IMR-90 (cell line): Measurements from ENCODE around the gene INO80E. TPM values are rescaled to one million over a fixed set of nuclear protein-coding genes. Genes with fewer than 3 reads are reported as not detected.

ENCODE experiments used
- ATAC-seq: fragments of 200-7000 bp; cut with Tn5 transposase; 2 replicates; pipeline ENCODE4 v1.9.1; 2020; ENCODE audit warnings: low read depth, mild to moderate bottlenecking, moderate library complexity
- BruUV-seq: library from RNA; stranded (reverse); fragments of 400-500 nt; replicated peaks from 2 replicates; lab custom pipeline; 2021; lab: Mats Ljungman, UMichigan
- CTCF ChIA-PET: fragments of 300-600 bp; formaldehyde crosslinking; extraction: SDS; loops from one replicate; lab custom pipeline; 2021; ENCODE audit warnings: antibody characterized with exemption; lab: Yijun Ruan, JAX
- POLR2A ChIA-PET: fragments of 300-600 bp; sonication (Branson Sonifier 250); formaldehyde crosslinking; loops from one replicate; lab custom pipeline; 2022; ENCODE audit warnings: antibody characterized with exemption; ENCODE audit not compliant: unreplicated experiment; lab: Charles Lee
- DNase-seq: peaks from one replicate; pipeline ENCODE4 v3.0.0; 2013
- H2AFZ ChIP-seq: replicated peaks from 2 replicates; pipeline ENCODE3; 2013; ENCODE audit warnings: low read length, mild to moderate bottlenecking; ENCODE audit not compliant: poor library complexity
- H2AK5ac ChIP-seq: 2 replicates; pipeline ENCODE4 v1.6.1; 2013; ENCODE audit warnings: low read depth, low read length, inconsistent platforms
- H2AK9ac ChIP-seq: replicated peaks from 2 replicates; pipeline ENCODE3; 2013; ENCODE audit warnings: mild to moderate bottlenecking, low read depth, low read length, moderate library complexity; ENCODE audit not compliant: poor library complexity
- H2BK120ac ChIP-seq: 2 replicates; pipeline ENCODE4 v1.6.1; 2013; ENCODE audit warnings: low read depth, low read length, inconsistent platforms
- H2BK15ac ChIP-seq: 3 replicates; pipeline ENCODE4 v1.6.1; 2013; ENCODE audit warnings: low read depth, low read length, inconsistent platforms
- H2BK20ac ChIP-seq: 2 replicates; pipeline ENCODE4 v1.6.1; 2013; ENCODE audit warnings: low read depth, mild to moderate bottlenecking, inconsistent platforms, low read length, moderate library complexity
- H2BK5ac ChIP-seq: 2 replicates; pipeline ENCODE4 v1.6.1; 2013; ENCODE audit warnings: mild to moderate bottlenecking, low read depth, low read length, inconsistent platforms; ENCODE audit not compliant: poor library complexity, severe bottlenecking
- H3K14ac ChIP-seq: replicated peaks from 2 replicates; pipeline ENCODE4 v1.6.1; 2013; ENCODE audit warnings: low read depth, low read length, inconsistent platforms
- H3K18ac ChIP-seq: 2 replicates; pipeline ENCODE4 v1.6.1; 2013; ENCODE audit warnings: low read depth, low read length, control low read depth
- H3K23ac ChIP-seq: 2 replicates; pipeline ENCODE4 v1.6.1; 2013; ENCODE audit warnings: low read depth, low read length, inconsistent platforms
- H3K27ac ChIP-seq: 2 replicates; pipeline ENCODE4 v1.5.1; 2013; ENCODE audit warnings: mild to moderate bottlenecking, control low read depth, low read length; ENCODE audit not compliant: insufficient read depth
- H3K27me3 ChIP-seq: 2 replicates; pipeline ENCODE4 v1.6.1; 2013; ENCODE audit warnings: low read length; ENCODE audit not compliant: control insufficient read depth, insufficient read depth
- H3K36me3 ChIP-seq: 2 replicates; pipeline ENCODE4 v1.6.1; 2013; ENCODE audit warnings: low read length, mixed read lengths; ENCODE audit not compliant: control insufficient read depth, insufficient read depth
- H3K4ac ChIP-seq: 2 replicates; pipeline ENCODE4 v1.6.1; 2013; ENCODE audit warnings: low read depth, low read length, inconsistent platforms
- H3K4me1 ChIP-seq: 2 replicates; pipeline ENCODE4 v1.6.1; 2013; ENCODE audit warnings: low read length, mixed read lengths; ENCODE audit not compliant: control insufficient read depth, insufficient read depth
- H3K4me2 ChIP-seq: 2 replicates; pipeline ENCODE4 v1.6.1; 2013; ENCODE audit warnings: low read depth, mild to moderate bottlenecking, control low read depth, low read length, moderate library complexity
- H3K4me3 ChIP-seq: 2 replicates; pipeline ENCODE4 v1.5.1; 2013; ENCODE audit warnings: low read depth, mild to moderate bottlenecking, control low read depth, low read length, moderate library complexity; ENCODE audit not compliant: insufficient read depth
- H3K56ac ChIP-seq: 2 replicates; pipeline ENCODE4 v1.6.1; 2013; ENCODE audit warnings: low read length, inconsistent platforms; ENCODE audit not compliant: insufficient read depth; ENCODE audit errors: extremely low read depth
- H3K79me1 ChIP-seq, 2 experiments: 2 replicates each; pipeline ENCODE4 v1.6.1; 2013; ENCODE audit warnings: low read length in 2 of 2, inconsistent platforms in 1 of 2, low read depth in 1 of 2
- H3K9ac ChIP-seq: 2 replicates; pipeline ENCODE4 v1.6.1; 2013; ENCODE audit warnings: low read depth, low read length, control low read depth
- H3K9me1 ChIP-seq: 2 replicates; pipeline ENCODE4 v1.6.1; 2013; ENCODE audit warnings: low read length, inconsistent platforms; ENCODE audit not compliant: insufficient read depth
- H3K9me3 ChIP-seq: 2 replicates; pipeline ENCODE4 v1.6.1; 2013; ENCODE audit warnings: low read length; ENCODE audit not compliant: control insufficient read depth, insufficient read depth
- H4K20me1 ChIP-seq: 2 replicates; pipeline ENCODE4 v1.6.1; 2013; ENCODE audit warnings: low read length, inconsistent platforms; ENCODE audit not compliant: insufficient read depth
- H4K5ac ChIP-seq: 2 replicates; pipeline ENCODE4 v1.6.1; 2013; ENCODE audit warnings: mild to moderate bottlenecking, low read depth, low read length, control low read depth
- H4K8ac ChIP-seq, 2 experiments: 2 replicates each; pipeline ENCODE4 v1.6.1; 2013; ENCODE audit warnings: low read depth in 2 of 2, low read length in 2 of 2, control low read depth in 1 of 2, inconsistent platforms in 1 of 2
- H4K91ac ChIP-seq: 2 replicates; pipeline ENCODE4 v1.6.1; 2013; ENCODE audit warnings: low read depth, low read length, inconsistent platforms; ENCODE audit not compliant: insufficient read depth
- BHLHE40 ChIP-seq: fragments of 150-350 bp; IDR thresholded peaks from 2 replicates; pipeline ENCODE4 v1.6.1; 2016; ENCODE audit warnings: mild to moderate bottlenecking, low read depth, low read length
- CEBPB ChIP-seq: IDR thresholded peaks from 2 replicates; pipeline ENCODE4 v1.6.1; 2012; ENCODE audit warnings: low read depth, low read length, improper control_type of control experiment
- MAZ ChIP-seq: IDR thresholded peaks from 2 replicates; pipeline ENCODE4 v1.6.1; 2012; ENCODE audit warnings: low read depth, mild to moderate bottlenecking, low read length, improper control_type of control experiment, moderate library complexity, borderline replicate concordance
- NFE2L2 ChIP-seq: fragments of 150-350 bp; IDR thresholded peaks from 2 replicates; pipeline ENCODE4 v1.6.1; 2016; ENCODE audit warnings: low read depth, mild to moderate bottlenecking, low read length
- POLR2A ChIP-seq: IDR thresholded peaks from 2 replicates; pipeline ENCODE4 v1.6.1; 2012; ENCODE audit warnings: mild to moderate bottlenecking, low read depth, low read length
- RCOR1 ChIP-seq: IDR thresholded peaks from 2 replicates; pipeline ENCODE4 v1.6.1; 2012; ENCODE audit warnings: mild to moderate bottlenecking, low read length, improper control_type of control experiment; ENCODE audit not compliant: insufficient replicate concordance
- SMC3 ChIP-seq: fragments of 150-350 bp; IDR thresholded peaks from 2 replicates; pipeline ENCODE4 v1.6.1; 2016; ENCODE audit warnings: low read depth, mild to moderate bottlenecking, antibody characterized with exemption, low read length, moderate library complexity
- USF2 ChIP-seq: fragments of 150-350 bp; IDR thresholded peaks from 2 replicates; pipeline ENCODE4 v1.6.1; 2017; ENCODE audit warnings: mild to moderate bottlenecking, antibody characterized with exemption, low read length, low read depth
- WGBS, 2 experiments: methylation state at CpG; one replicate each; pipeline versions ENCODE4 v1.1.5 to v1.1.7; 2013; ENCODE audit warnings: missing lambda C conversion rate in 2 of 2; ENCODE audit not compliant: insufficient read length in 1 of 2; ENCODE audit errors: extremely low coverage in 2 of 2; 5-methylcytosine and 5-hydroxymethylcytosine counted together
- dilution Hi-C: fragments of 300-500 bp; cut with HindIII; formaldehyde crosslinking; loops from one replicate; pipeline ENCODE4 v1.14.3; 2018; ENCODE audit warnings: low sequenced_read_pairs; ENCODE audit not compliant: unreplicated experiment
- in situ Hi-C: fragments of 300-500 bp; cut with MboI; formaldehyde crosslinking; loops from 3 replicates; pipeline ENCODE4 v1.14.3; 2019; ENCODE audit warnings: low sequenced_read_pairs, inconsistent platforms, mixed read lengths
- intact Hi-C: fragments of 100-400 bp; cut with micrococcal nuclease; formaldehyde crosslinking; loops from 2 replicates; pipeline ENCODE4 v1.10.0; 2022
- polyA plus RNA-seq, 3 experiments: library from polyadenylated mRNA; depleted of rRNA; stranded (reverse); fragments of >200 nt; gene quantifications; 2 replicates each; pipeline ENCODE4 v1.2.3, GENCODE V29; 2012; ENCODE audit warnings: low replicate concordance in 1 of 3
- total RNA-seq: library from RNA; depleted of rRNA; stranded (reverse); fragments of >200 nt; gene quantifications from 2 replicates; pipeline ENCODE4 v1.2.3, GENCODE V29; 2012
- TF ChIP-seq, protein P1 (sequence below): fragments of 150-350 bp; IDR thresholded peaks from 2 replicates; pipeline ENCODE4 v1.6.1; 2016; ENCODE audit warnings: low read depth, mild to moderate bottlenecking, low read length, moderate library complexity, borderline replicate concordance

The INO80E gene
- total and polyA plus RNA-seq, 2 of the 4 experiments (the other 2 are of a cell fraction): 40.9 to 42.1 TPM

- H2AK9ac ChIP-seq: peak overlapping the region; percentile 28
- TF ChIP-seq NFE2L2 (no peak), USF2 (no peak), BHLHE40 (no peak), MAZ (no peak), POLR2A (no peak), SMC3 (no peak), CEBPB (no peak), RCOR1 (no peak)
- TF ChIP-seq, protein P1, sequence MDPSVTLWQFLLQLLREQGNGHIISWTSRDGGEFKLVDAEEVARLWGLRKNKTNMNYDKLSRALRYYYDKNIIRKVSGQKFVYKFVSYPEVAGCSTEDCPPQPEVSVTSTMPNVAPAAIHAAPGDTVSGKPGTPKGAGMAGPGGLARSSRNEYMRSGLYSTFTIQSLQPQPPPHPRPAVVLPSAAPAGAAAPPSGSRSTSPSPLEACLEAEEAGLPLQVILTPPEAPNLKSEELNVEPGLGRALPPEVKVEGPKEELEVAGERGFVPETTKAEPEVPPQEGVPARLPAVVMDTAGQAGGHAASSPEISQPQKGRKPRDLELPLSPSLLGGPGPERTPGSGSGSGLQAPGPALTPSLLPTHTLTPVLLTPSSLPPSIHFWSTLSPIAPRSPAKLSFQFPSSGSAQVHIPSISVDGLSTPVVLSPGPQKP: no peak
- H2BK120ac ChIP-seq: no peak overlapping the region
- in situ Hi-C loops: no loop called here
- no peak overlapping the region for H3K4ac ChIP-seq
- H3K4me2 ChIP-seq: no peak overlapping the region
- no peaks in the 10 kb centered on the region; the same call in 1 of the 2 replicates for H4K20me1 ChIP-seq
- no peak overlapping the region for H3K9ac ChIP-seq
- H2BK5ac ChIP-seq: no peak overlapping the region
- no peak overlapping the region for H3K18ac ChIP-seq
- peaks cover 17% of the 10 kb centered on the region for H3K36me3 ChIP-seq
- no peaks in the 10 kb centered on the region for H3K9me3 ChIP-seq
- no CpG with 5 or more reads among the region's 11 CpGs for WGBS, 2 experiments
- peaks cover 2 to 7% of the 10 kb centered on the region in 2 experiments; a peak in 3 of 4 replicates for H3K79me1 ChIP-seq
- no peak overlapping the region for H2AFZ ChIP-seq
- dilution Hi-C loops: no loop called here
- H2BK20ac ChIP-seq: no peak overlapping the region
- no TSS peak for BruUV-seq
- peaks cover 6% of the 10 kb centered on the region; the same call in 1 of the 2 replicates for H3K27me3 ChIP-seq
- DNase-seq (no peak), ATAC-seq (no peak)
- no peak overlapping the region for H2AK5ac ChIP-seq
- H3K23ac ChIP-seq: no peak overlapping the region
- H3K4me1 ChIP-seq: no peaks in the 10 kb centered on the region
- H3K4me3 ChIP-seq: no peak overlapping the region
- H3K14ac ChIP-seq: no peak overlapping the region
- H3K9me1 ChIP-seq: no peaks in the 10 kb centered on the region
- no peak overlapping the region for H4K5ac ChIP-seq
- H3K56ac ChIP-seq: no peak overlapping the region
- ChIA-PET CTCF (no interaction called here), POLR2A (interaction anchor here (0.5 to 0.6 kb wide), 2 partner anchors 13 to 886 kb away, joined by 3 to 5 read pairs; no protein-coding TSS in a partner anchor)
- H2BK15ac ChIP-seq: no peak overlapping the region
- no peak overlapping the region for H4K8ac ChIP-seq
- H4K91ac ChIP-seq: no peak overlapping the region
- no peak overlapping the region for H3K27ac ChIP-seq
- intact Hi-C loops: no loop called here
Measured at GRCh38 chr16:30004811-30005242, 8.8 kb downstream of the INO80E start.
